Measurements from ENCODE around the gene TMED7.

GRCh38 chr5:115666023-115666422 is 40.2 kb upstream of the TMED7 start:
- TF ChIP-seq POLR2A (IDR thresholded peaks at IDR 0.05): no peak
- no peak for TF ChIP-seq CTCF (IDR thresholded peaks at IDR 0.05)

Measured in uterus (tissue), 2 donors.